NCI-H2196 treated with DMSO at 0.1 percent for 48 hours (cell line): ENCODE results near the gene NMUR1.
"Not testable (repeated sequence)": the region's sequence is repeated elsewhere in the genome, so short reads cannot be mapped to it uniquely, and the experiment has no call there.

Experiments used
- DNase-seq: peaks from one replicate; lab custom pipeline; 2025; ENCODE audit not compliant: unreplicated experiment; lab: John Stamatoyannopoulos, UW

Gene NMUR1

GRCh38 chr2:231530099-231531011, at the start of gene NMUR1:
Gene NMUR1, minus strand, starts transcription at chr2:231530445. Its CDS starts 84 bp downstream, at chr2:231530361.
- DNase-seq, result no peak

- no peak for DNase-seq
Observed at GRCh38 chr2:231579560-231579959, 49.3 kb upstream of the NMUR1 start.

DNA sequence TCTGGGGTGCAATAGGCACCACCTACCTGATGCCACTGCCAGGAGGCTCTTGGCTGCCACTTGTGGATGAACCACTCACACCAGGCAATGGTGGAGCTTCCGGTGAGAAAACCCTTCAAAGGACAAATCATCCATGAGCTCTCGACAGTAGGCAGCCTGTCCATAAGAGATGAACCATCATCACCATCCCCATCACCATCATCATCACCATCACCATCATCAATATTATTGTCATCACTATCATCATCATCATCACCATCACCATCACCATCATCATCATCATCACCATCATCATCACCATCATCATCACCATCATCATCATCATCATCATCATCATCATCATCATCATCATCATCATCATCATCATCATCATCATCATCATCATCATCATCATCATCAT, 48.4 kb upstream of the NMUR1 start:
- not testable (repeated sequence) for DNase-seq

- no peak for DNase-seq
Observed at GRCh38 chr2:231576465-231576864, 46.2 kb upstream of the NMUR1 start.

- DNase-seq, result no peak
Observed at GRCh38 chr2:231575612-231576256, 45.5 kb upstream of the NMUR1 start.

DNA sequence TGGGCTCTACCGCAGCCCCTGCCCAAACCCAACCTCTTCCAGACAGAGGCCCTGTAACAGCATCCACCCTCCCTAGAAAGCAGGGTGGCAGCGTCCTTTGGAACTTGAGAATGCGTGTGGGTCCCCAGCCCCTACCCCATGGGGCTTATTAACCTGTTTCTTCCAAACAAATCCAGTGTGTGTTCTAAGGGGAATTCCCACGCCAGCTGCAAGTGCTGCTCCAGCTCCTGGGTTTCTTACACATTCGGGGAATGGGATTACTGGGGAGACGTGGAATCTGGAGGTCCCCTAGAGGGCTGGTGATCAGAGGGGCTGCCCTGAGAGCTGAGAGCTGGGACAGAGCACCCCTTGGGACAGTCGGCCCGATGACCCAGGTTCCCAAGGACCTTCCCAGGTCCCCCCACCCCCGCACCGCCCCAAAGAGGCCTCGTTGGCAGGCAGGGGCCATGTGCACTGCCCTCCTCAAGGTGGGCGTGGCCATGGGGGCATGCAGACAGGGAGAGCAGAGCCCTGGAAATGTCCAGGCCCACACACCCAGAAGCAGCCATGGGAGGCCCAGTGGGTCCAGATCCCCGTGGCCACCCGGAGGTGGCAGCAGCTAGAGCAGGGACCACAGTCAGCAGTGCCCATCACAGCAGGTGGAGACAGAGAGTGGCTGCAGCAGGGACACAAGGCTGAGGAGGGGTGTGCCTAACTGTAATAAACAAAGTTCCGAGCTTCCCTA, 43.6 kb upstream of the NMUR1 start:
- no peak for DNase-seq

- no peak for DNase-seq
Observed at GRCh38 chr2:231573096-231573495, 42.9 kb upstream of the NMUR1 start.

- no peak for DNase-seq
Observed at GRCh38 chr2:231571661-231572191, 41.5 kb upstream of the NMUR1 start.

DNA sequence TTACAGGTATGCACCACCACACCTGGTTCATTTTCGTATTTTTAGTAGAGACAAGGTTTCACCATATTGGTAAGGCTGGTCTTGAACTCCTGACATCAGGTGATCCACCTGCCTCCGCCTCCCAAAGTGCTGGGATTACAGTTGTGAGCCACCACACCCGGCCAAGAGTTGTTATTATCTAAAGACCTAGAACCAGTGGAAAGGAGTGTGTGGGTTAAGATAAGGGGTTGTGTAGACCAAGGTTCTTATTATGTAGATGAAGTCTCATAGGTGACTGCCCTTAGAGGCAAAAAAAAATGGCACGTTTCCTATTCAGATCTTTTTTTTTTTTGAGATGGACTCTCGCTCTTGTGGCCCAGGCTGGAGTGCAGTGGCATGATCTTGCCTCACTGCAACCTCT, 40.7 kb upstream of the NMUR1 start:
- not testable (repeated sequence) for DNase-seq

DNA sequence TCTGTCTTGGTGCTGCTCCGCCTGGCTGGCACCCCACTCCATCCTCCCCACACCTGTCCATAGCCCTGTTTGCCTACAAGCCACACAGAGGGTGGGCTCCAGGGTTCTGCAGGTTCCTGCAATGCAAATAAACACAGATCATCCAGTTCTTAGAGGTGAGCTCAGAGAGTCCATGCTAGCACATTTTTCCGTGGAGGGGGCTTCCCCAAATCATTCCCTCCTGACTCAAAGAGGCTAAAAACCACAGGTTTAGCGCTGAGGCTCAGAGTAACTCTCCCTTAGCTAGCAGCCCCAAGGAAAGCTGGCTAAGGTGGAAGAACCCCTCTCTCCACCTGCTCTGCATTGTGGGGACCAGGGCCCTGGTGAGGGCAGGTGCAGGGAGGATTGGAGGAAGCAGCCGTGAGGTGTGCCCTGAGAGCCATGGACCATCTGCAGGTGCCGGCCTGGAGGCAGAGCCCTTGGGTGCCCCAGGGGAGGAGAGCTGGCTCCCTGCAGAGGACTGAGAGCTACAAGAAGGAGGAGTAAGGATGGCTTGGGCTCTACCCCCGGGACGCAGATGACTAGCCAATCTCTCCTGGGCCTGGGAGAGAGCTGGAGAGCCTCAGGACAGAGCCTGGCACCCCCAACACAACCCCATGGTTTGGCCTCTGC, 38.7 kb upstream of the NMUR1 start:
- no peak for DNase-seq

DNA sequence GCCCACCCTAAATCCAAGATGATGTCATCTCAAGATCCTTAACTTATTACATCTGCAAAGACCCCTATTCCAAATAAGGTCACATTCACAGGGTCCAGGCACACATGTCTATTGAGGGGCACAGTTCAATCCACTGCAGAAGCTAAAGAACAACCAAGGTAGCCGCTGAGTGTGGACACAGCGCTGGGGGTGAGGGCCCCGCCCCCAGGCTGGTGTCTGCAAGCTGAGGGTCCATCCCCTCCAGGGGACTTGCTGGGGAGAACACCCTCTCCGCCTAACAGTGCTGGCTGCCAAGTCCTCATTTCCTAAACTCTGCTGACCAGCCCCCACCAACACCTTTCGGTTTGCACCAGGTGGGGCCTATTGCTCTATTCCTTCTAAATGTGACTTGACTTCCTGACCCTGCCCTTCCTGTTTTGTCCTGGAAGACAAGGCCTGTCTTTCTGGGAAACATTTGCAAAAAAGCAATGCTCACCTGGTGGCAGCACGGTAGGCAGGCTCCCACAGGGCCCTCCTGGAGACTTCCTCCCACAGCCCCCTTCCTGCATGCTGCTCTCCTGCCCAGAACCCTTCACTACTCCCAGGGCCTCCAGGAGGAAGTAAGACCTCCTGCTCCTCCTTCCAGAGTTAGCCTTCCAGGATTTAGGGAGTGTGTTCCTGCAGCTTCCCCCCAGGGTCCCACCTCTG, 38.0 kb upstream of the NMUR1 start:
- no peak for DNase-seq

- no peak for DNase-seq
Observed at GRCh38 chr2:231567159-231567558, 36.9 kb upstream of the NMUR1 start.

DNA sequence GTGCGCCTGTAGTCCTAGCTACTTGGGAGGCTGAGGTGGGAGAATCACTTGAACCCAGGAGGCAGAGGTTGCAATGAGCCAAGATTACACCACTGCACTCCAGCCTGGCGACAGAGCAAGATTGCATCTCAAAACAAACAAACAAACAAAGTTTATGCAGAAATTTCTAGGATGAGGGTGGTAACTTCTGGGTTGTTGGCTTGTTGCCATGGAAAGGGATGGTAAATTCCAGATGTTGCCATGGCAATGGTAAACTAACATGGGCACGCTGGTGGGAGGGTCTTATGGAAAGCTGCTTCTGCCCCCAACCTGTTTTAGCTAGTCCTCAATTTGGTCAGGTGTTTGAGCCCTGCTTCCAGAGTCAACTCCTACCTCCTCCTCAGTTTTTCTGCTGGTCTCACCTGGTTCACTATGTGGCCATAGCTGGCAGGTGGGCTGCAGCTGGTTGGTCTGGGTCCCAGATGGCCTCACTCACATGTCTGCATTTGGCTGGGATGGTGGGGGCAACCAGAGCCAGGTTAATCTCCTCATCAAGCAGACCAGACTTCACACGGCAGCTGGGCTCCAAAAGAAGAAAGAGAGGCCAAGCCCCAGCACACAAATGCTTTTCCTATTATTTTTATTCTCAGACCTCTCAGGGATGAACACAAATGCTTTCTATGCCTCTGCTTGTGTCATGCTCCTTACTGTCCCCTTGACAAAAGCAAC, 35.8 kb upstream of the NMUR1 start:
- no peak for DNase-seq

DNA sequence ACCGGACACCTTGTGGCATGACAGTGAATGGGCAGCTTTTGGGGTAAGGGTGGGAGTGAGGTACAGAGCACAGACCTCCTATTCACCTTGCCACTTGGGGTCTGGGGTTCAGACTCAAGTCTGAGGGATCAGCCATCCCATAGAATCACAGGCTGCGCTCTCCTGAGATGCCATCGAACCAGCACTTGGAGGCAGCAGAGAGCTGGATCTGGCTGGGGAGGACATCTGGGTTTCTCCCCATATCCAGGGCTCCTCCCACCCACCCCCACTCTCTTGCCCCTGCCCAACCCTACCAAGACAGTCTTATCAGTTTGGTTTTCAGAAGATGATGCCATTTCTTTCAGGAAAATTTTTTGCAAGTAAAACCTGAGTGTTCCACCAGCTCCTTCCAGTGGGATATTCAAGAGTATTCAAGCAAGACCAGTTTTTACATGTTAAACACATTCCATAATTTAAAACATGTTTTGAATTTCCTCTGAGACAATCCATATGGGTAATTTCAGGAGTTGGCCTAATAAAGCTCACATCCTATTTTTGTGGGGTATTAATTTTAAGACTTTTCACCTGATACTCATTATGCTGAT, 33.2 kb upstream of the NMUR1 start:
- peak; percentile 37 for DNase-seq

GRCh38 chr2:231557571-231558217, 27.4 kb upstream of the NMUR1 start:
- DNase-seq, result peak; percentile 56

GRCh38 chr2:231556981-231557380, 26.7 kb upstream of the NMUR1 start:
- DNase-seq, result no peak

DNA sequence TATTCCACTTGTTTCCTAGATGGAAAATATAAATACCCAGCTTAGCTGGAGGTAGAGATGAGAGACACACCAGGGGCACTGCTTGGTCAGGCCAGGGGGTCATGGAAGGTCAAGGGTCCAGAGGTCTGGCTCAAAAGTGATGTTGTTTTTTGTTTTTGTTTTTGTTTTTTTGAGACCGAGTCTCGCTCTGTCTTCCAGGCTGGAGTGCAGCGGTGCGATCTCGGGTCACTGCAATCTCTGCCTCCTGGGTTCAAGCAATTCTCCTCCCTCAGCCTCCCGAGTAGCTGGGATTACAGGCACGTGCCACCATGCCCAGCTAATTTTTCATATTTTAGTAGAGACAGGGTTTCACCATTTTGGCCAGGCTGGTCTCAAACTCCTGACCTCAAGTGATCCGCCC, 26.3 kb upstream of the NMUR1 start:
- not testable (repeated sequence) for DNase-seq

DNA sequence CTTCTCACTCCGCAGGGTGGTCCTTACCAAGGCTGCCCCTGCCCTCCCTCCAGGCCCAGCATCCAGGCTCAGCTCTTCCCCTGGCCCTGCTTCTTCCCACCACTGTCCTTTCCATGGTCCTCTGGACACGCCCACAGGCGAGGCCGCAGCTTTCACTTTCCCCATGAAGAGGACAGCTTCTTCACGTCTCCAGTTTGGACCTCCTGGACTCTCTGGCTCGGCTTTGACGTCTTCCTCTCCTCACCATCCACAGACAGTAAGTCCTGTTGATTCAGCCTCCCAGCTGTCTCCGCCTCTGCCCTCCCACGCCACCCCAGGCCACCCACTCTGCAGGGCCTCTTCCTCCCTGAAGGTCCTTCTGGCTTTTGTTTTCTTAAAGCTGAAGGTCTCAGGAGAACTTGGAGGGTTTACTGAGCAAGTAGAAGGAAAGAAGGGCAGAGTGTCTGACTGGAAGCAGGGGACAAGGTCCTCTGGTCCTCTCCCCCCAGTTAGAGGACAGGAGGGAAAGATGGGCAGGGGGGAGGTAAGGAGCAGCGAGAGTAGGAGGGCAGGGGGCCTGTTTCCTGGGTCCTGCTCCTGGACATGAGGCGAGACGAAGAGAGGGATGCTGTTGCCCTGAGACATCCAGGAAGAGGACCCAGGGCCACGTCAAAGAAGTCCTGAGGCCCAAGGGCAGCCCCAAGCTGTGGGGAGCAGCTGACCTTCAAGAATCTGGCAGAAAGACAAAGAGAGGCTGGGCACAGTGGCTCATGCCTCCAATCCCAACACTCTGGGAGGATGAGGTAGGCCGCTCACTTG, 24.7 kb upstream of the NMUR1 start:
- no peak for DNase-seq
